KMS-11 (cell line): ENCODE results near the gene FBXW7.

Experiments
- H2AFZ ChIP-seq: fragments of 200-600 bp; sonication (generic); 2 replicates; pipeline ENCODE4 v1.6.1; 2016; ENCODE audit warnings: antibody characterized with exemption, mixed run types, low read depth
- H3K27ac ChIP-seq: fragments of 200-600 bp; sonication (generic); 2 replicates; pipeline ENCODE4 v1.6.1; 2016; ENCODE audit warnings: mild to moderate bottlenecking, mixed run types
- H3K27me3 ChIP-seq: fragments of 200-600 bp; sonication (generic); 2 replicates; pipeline ENCODE4 v1.6.1; 2017; ENCODE audit warnings: mild to moderate bottlenecking, low read depth, mixed run types, moderate library complexity; ENCODE audit not compliant: insufficient read depth
- H3K36me3 ChIP-seq: fragments of 200-600 bp; sonication (generic); 2 replicates; pipeline ENCODE4 v1.6.1; 2017; ENCODE audit warnings: mild to moderate bottlenecking, mixed run types; ENCODE audit not compliant: insufficient read depth
- H3K4me1 ChIP-seq: fragments of 200-600 bp; sonication (generic); 2 replicates; pipeline ENCODE4 v1.6.1; 2016; ENCODE audit warnings: mild to moderate bottlenecking, low read depth, mixed run types; ENCODE audit not compliant: poor library complexity, severe bottlenecking
- H3K4me2 ChIP-seq: fragments of 200-600 bp; sonication (generic); 2 replicates; pipeline ENCODE4 v1.7.0; 2016; ENCODE audit warnings: mild to moderate bottlenecking, mixed run types
- H3K4me3 ChIP-seq: fragments of 200-600 bp; sonication (generic); IDR thresholded peaks from 2 replicates; pipeline ENCODE4 v1.6.1; 2017; ENCODE audit warnings: low read depth, low read length, mixed read lengths; ENCODE audit not compliant: insufficient read depth
- H3K79me2 ChIP-seq: fragments of 200-600 bp; sonication (generic); 2 replicates; pipeline ENCODE4 v1.6.1; 2016; ENCODE audit warnings: low read depth, mixed run types; ENCODE audit not compliant: insufficient read depth
- H3K9ac ChIP-seq: fragments of 200-600 bp; sonication (generic); 2 replicates; pipeline ENCODE4 v1.6.1; 2016; ENCODE audit warnings: mild to moderate bottlenecking, mixed run types
- H4K20me1 ChIP-seq: fragments of 200-600 bp; sonication (generic); 2 replicates; pipeline ENCODE4 v1.6.1; 2016; ENCODE audit warnings: mild to moderate bottlenecking, mixed run types; ENCODE audit not compliant: insufficient read depth
- CTCF ChIP-seq: fragments of 200-600 bp; sonication (generic); conservative IDR thresholded peaks from 2 replicates; pipeline ENCODE4 v1.6.1; 2017; ENCODE audit warnings: low read depth, mild to moderate bottlenecking, antibody characterized with exemption, low read length, moderate library complexity, mixed read lengths

FBXW7 gene

GRCh38 chr4:152408514-152409327, 127.2 kb downstream of the FBXW7 start:
- TF ChIP-seq CTCF: peak; percentile 88

GRCh38 chr4:152401424-152401823, 134.5 kb downstream of the FBXW7 start:
- Histone ChIP-seq H3K36me3 (no peaks in the 10 kb centered on the region), H2AFZ (no peak overlapping the region), H4K20me1 (no peaks in the 10 kb centered on the region), H3K27ac (no peak overlapping the region), H3K4me3 (no peak overlapping the region), H3K27me3 (no peaks in the 10 kb centered on the region), H3K79me2 (peaks cover 9% of the 10 kb centered on the region; the same call in 1 of the 2 replicates), H3K4me2 (no peak overlapping the region), H3K4me1 (no peaks in the 10 kb centered on the region), H3K9ac (no peak overlapping the region)
- TF ChIP-seq CTCF: no peak

More at GRCh38 chr4:152408514-152409327, 127.2 kb downstream of the FBXW7 start:
- Histone ChIP-seq H3K27ac (no peak overlapping the region), H3K4me1 (peaks cover 5% of the 10 kb centered on the region), H3K27me3 (no peaks in the 10 kb centered on the region), H3K9ac (no peak overlapping the region), H3K4me3 (no peak overlapping the region), H3K4me2 (no peak overlapping the region), H3K36me3 (no peaks in the 10 kb centered on the region), H3K79me2 (peaks cover 8% of the 10 kb centered on the region; the same call in 1 of the 2 replicates), H2AFZ (no peak overlapping the region), H4K20me1 (no peaks in the 10 kb centered on the region)

GRCh38 chr4:152399246-152399645, 136.6 kb downstream of the FBXW7 start:
- H3K27me3 ChIP-seq: no peaks in the 10 kb centered on the region
- no peak overlapping the region for H2AFZ ChIP-seq
- H3K4me2 ChIP-seq: no peak overlapping the region
- no peaks in the 10 kb centered on the region for H4K20me1 ChIP-seq
- no peak for TF ChIP-seq CTCF
- H3K27ac ChIP-seq: no peak overlapping the region
- H3K9ac ChIP-seq: no peak overlapping the region
- H3K79me2 ChIP-seq: peaks cover 9% of the 10 kb centered on the region; the same call in 1 of the 2 replicates
- H3K36me3 ChIP-seq: no peaks in the 10 kb centered on the region
- H3K4me1 ChIP-seq: no peaks in the 10 kb centered on the region
- H3K4me3 ChIP-seq: no peak overlapping the region

- Histone ChIP-seq H4K20me1 (no peaks in the 10 kb centered on the region), H2AFZ (no peak overlapping the region), H3K9ac (no peak overlapping the region), H3K27me3 (no peaks in the 10 kb centered on the region), H3K79me2 (peaks cover 9% of the 10 kb centered on the region; the same call in 1 of the 2 replicates), H3K4me3 (no peak overlapping the region), H3K27ac (no peak overlapping the region), H3K4me2 (no peak overlapping the region), H3K4me1 (no peaks in the 10 kb centered on the region), H3K36me3 (no peaks in the 10 kb centered on the region)
- no peak; the same call in 1 of the 2 replicates for TF ChIP-seq CTCF
Measured at GRCh38 chr4:152398060-152398459, 137.8 kb downstream of the FBXW7 start.
